ENCODE measurements around the gene CRELD1. TPM values are rescaled to one million over a fixed set of nuclear protein-coding genes. Genes with fewer than 3 reads are reported as not detected.
A peak's percentile ranks its signal among the peaks of the same experiment; 100 is the strongest.

The CRELD1 gene
- total RNA-seq, 3 donors from 2014 or later: 16.7 to 54.1 (median 29.3) TPM

GRCh38 chr3:9951126-9951525, 17.5 kb downstream of the CRELD1 start:
- ATAC-seq (no peak), DNase-seq (no peak)
- H3K4me3 ChIP-seq: no peak overlapping the region
- H3K36me3 ChIP-seq (ENCODE audit: low read depth): no peaks in the 10 kb centered on the region
- no peaks in the 10 kb centered on the region for H3K9me3 ChIP-seq
- H3K4me1 ChIP-seq (ENCODE audit: low read depth): peaks cover 10% of the 10 kb centered on the region
- TF ChIP-seq CTCF (IDR thresholded peaks at IDR 0.05): no peak
- intact Hi-C loops (cut with DNase I, micrococcal nuclease): no loop called here

- no peak for DNase-seq
- H3K36me3 ChIP-seq (ENCODE audit: low read depth): no peaks in the 10 kb centered on the region
- no peak overlapping the region for H3K4me3 ChIP-seq
- H3K4me1 ChIP-seq (ENCODE audit: low read depth): peaks cover 10% of the 10 kb centered on the region
- H3K9me3 ChIP-seq: no peaks in the 10 kb centered on the region
- TF ChIP-seq CTCF (IDR thresholded peaks at IDR 0.05): no peak
- intact Hi-C loops (cut with DNase I, micrococcal nuclease): no loop called here
- no peak for ATAC-seq
Measured at GRCh38 chr3:9951598-9951961, 17.9 kb downstream of the CRELD1 start.

- no peak within 1 kb of the TSS for H3K4me3 ChIP-seq
- H3K4me1 ChIP-seq (ENCODE audit: low read depth): peaks cover 10% of the 10 kb centered on the region
- peak; percentile 35 to 69 (median 47) for DNase-seq
- peak; percentile 73 for ATAC-seq
- H3K9me3 ChIP-seq: no peaks in the 10 kb centered on the region
- H3K36me3 ChIP-seq (ENCODE audit: low read depth): no peaks in the 10 kb centered on the region
- intact Hi-C loops (cut with DNase I, micrococcal nuclease): no loop called here
- TF ChIP-seq CTCF (IDR thresholded peaks at IDR 0.05): no peak
Measured at GRCh38 chr3:9951962-9952805, 18.6 kb downstream of the CRELD1 start, which contains the start of gene PRRT3. PRRT3 (minus strand) TSS chr3:9952408; CDS start chr3:9950115, 2,293 bp downstream.

- ATAC-seq (no peak), DNase-seq (no peak)
- H3K4me1 ChIP-seq (ENCODE audit: low read depth): peaks cover 10% of the 10 kb centered on the region
- no peaks in the 10 kb centered on the region for H3K36me3 ChIP-seq (ENCODE audit: low read depth)
- TF ChIP-seq CTCF (IDR thresholded peaks at IDR 0.05): no peak
- no peaks in the 10 kb centered on the region for H3K9me3 ChIP-seq
- no peak overlapping the region for H3K4me3 ChIP-seq
- intact Hi-C loops (cut with DNase I, micrococcal nuclease): no loop called here
Measured at GRCh38 chr3:9955067-9955502, 21.5 kb downstream of the CRELD1 start.

GRCh38 chr3:9955611-9956352, 22.1 kb downstream of the CRELD1 start:
- DNase-seq (no peak), ATAC-seq (no peak)
- no peaks in the 10 kb centered on the region for H3K9me3 ChIP-seq
- no peak overlapping the region for H3K4me3 ChIP-seq
- peaks cover 10% of the 10 kb centered on the region for H3K4me1 ChIP-seq (ENCODE audit: low read depth)
- intact Hi-C loops (cut with DNase I, micrococcal nuclease): no loop called here
- H3K36me3 ChIP-seq (ENCODE audit: low read depth): no peaks in the 10 kb centered on the region
- TF ChIP-seq CTCF (IDR thresholded peaks at IDR 0.05): no peak
